IPS DF 6.9 (cell line): Measurements from ENCODE around the gene PIK3CD.

Experiments used
- DNase-seq: peaks from one replicate; pipeline ENCODE4 v3.0.0-alpha.2; 2013; ENCODE audit warnings: low read depth, low spot score
- H3K27ac ChIP-seq: one replicate; pipeline ENCODE4 v1.5.1; 2013; ENCODE audit warnings: low read length, control low read depth
- H3K27me3 ChIP-seq: 2 replicates; pipeline ENCODE4 v1.6.1; 2013; ENCODE audit warnings: mild to moderate bottlenecking, low read length; ENCODE audit not compliant: control insufficient read depth, insufficient read depth
- H3K36me3 ChIP-seq: 2 replicates; pipeline ENCODE4 v1.6.1; 2013; ENCODE audit warnings: low read length; ENCODE audit not compliant: control insufficient read depth, insufficient read depth
- H3K4me1 ChIP-seq: 2 replicates; pipeline ENCODE4 v1.6.1; 2013; ENCODE audit warnings: low read length; ENCODE audit not compliant: control insufficient read depth, insufficient read depth
- H3K4me3 ChIP-seq: 2 replicates; pipeline ENCODE4 v1.5.1; 2013; ENCODE audit warnings: mild to moderate bottlenecking, low read length
- H3K9me3 ChIP-seq: 2 replicates; pipeline ENCODE4 v1.6.1; 2013; ENCODE audit warnings: low read length, inconsistent platforms; ENCODE audit not compliant: control insufficient read depth, insufficient read depth
- WGBS: extraction: QIAGEN DNeasy Blood & Tissue Kit; methylation state at CpG from one replicate; pipeline ENCODE4 v1.1.7; 2013; ENCODE audit warnings: mixed read lengths, missing lambda C conversion rate; ENCODE audit not compliant: insufficient read length, insufficient coverage; 5-methylcytosine and 5-hydroxymethylcytosine counted together

Gene PIK3CD

GRCh38 chr1:9724706-9725476 is 73.4 kb downstream of the PIK3CD start:
- Histone ChIP-seq H3K4me3 (no peak overlapping the region), H3K36me3 (peaks cover 15% of the 10 kb centered on the region; the same call in 1 of the 2 replicates), H3K27me3 (no peaks in the 10 kb centered on the region), H3K9me3 (no peaks in the 10 kb centered on the region), H3K4me1 (peaks cover 7% of the 10 kb centered on the region), H3K27ac (no peak overlapping the region)
- DNase-seq, result peak; percentile 73
- no CpG with 5 or more reads among the region's 24 CpGs for WGBS

GRCh38 chr1:9726406-9726805 is 74.9 kb downstream of the PIK3CD start:
- DNase-seq, result no peak
- Histone ChIP-seq H3K9me3 (no peaks in the 10 kb centered on the region), H3K27ac (no peak overlapping the region), H3K4me3 (no peak overlapping the region), H3K4me1 (peaks cover 3% of the 10 kb centered on the region; the same call in 1 of the 2 replicates), H3K36me3 (peaks cover 27% of the 10 kb centered on the region), H3K27me3 (no peaks in the 10 kb centered on the region)
- no CpG with 5 or more reads among the region's 6 CpGs for WGBS

GRCh38 chr1:9726905-9727595 is 75.5 kb downstream of the PIK3CD start:
- no peaks in the 10 kb centered on the region for H3K4me1 ChIP-seq
- no peaks in the 10 kb centered on the region for H3K9me3 ChIP-seq
- H3K27me3 ChIP-seq, result no peaks in the 10 kb centered on the region
- peaks cover 31% of the 10 kb centered on the region for H3K36me3 ChIP-seq
- no peak for DNase-seq
- no peak overlapping the region for H3K4me3 ChIP-seq
- H3K27ac ChIP-seq, result no peak overlapping the region
- no CpG with 5 or more reads among the region's 25 CpGs for WGBS

GRCh38 chr1:9728451-9729295 is 77.1 kb downstream of the PIK3CD start:
- no peaks in the 10 kb centered on the region for H3K27me3 ChIP-seq
- no peaks in the 10 kb centered on the region for H3K9me3 ChIP-seq
- no CpG with 5 or more reads among the region's 33 CpGs for WGBS
- DNase-seq, result no peak
- no peak overlapping the region for H3K4me3 ChIP-seq
- no peaks in the 10 kb centered on the region for H3K4me1 ChIP-seq
- H3K27ac ChIP-seq, result no peak overlapping the region
- peaks cover 46% of the 10 kb centered on the region for H3K36me3 ChIP-seq

- DNase-seq, result no peak
- H3K27ac ChIP-seq, result no peak overlapping the region
- no peaks in the 10 kb centered on the region for H3K27me3 ChIP-seq
- no peak overlapping the region for H3K4me3 ChIP-seq
- peaks cover 45% of the 10 kb centered on the region for H3K36me3 ChIP-seq
- no CpG with 5 or more reads among the region's 12 CpGs for WGBS
- H3K4me1 ChIP-seq, result no peaks in the 10 kb centered on the region
- no peaks in the 10 kb centered on the region for H3K9me3 ChIP-seq
Observed at GRCh38 chr1:9729523-9729922, 78.0 kb downstream of the PIK3CD start.

GRCh38 chr1:9730096-9730901 is 78.8 kb downstream of the PIK3CD start:
- H3K36me3 ChIP-seq, result peaks cover 45% of the 10 kb centered on the region
- no peaks in the 10 kb centered on the region for H3K27me3 ChIP-seq
- whole genome bisulfite sequencing, result no CpG with 5 or more reads among the region's 45 CpGs
- no peak for DNase-seq
- no peaks in the 10 kb centered on the region for H3K9me3 ChIP-seq
- H3K27ac ChIP-seq, result no peak overlapping the region
- H3K4me3 ChIP-seq, result no peak overlapping the region
- no peaks in the 10 kb centered on the region for H3K4me1 ChIP-seq

- no peaks in the 10 kb centered on the region for H3K4me1 ChIP-seq
- WGBS, result no CpG with 5 or more reads among the region's 31 CpGs
- no peak overlapping the region for H3K4me3 ChIP-seq
- peaks cover 53% of the 10 kb centered on the region for H3K36me3 ChIP-seq
- H3K27me3 ChIP-seq, result no peaks in the 10 kb centered on the region
- H3K27ac ChIP-seq, result no peak overlapping the region
- no peak for DNase-seq
- no peaks in the 10 kb centered on the region for H3K9me3 ChIP-seq
Observed at GRCh38 chr1:9731051-9731537, 79.6 kb downstream of the PIK3CD start.

- no CpG with 5 or more reads among the region's 18 CpGs for WGBS
- no peaks in the 10 kb centered on the region for H3K9me3 ChIP-seq
- peaks cover 55% of the 10 kb centered on the region for H3K36me3 ChIP-seq
Observed at GRCh38 chr1:9731561-9731960, 80.0 kb downstream of the PIK3CD start.

GRCh38 chr1:9732123-9732971 is 80.8 kb downstream of the PIK3CD start:
- no peak overlapping the region for H3K4me3 ChIP-seq
- no peaks in the 10 kb centered on the region for H3K27me3 ChIP-seq
- DNase-seq, result no peak
- no peak overlapping the region for H3K27ac ChIP-seq
- peaks cover 59% of the 10 kb centered on the region for H3K36me3 ChIP-seq
- WGBS, result no CpG with 5 or more reads among the region's 18 CpGs
- H3K4me1 ChIP-seq, result no peaks in the 10 kb centered on the region
- H3K9me3 ChIP-seq, result no peaks in the 10 kb centered on the region

More at GRCh38 chr1:9731561-9731960, 80.0 kb downstream of the PIK3CD start:
- H3K4me3 ChIP-seq, result no peak overlapping the region
- no peak for DNase-seq
- H3K4me1 ChIP-seq, result no peaks in the 10 kb centered on the region
- H3K27ac ChIP-seq, result no peak overlapping the region
- no peaks in the 10 kb centered on the region for H3K27me3 ChIP-seq
